GM12892 (cell line): ENCODE data around the gene APBB2.
A peak's percentile ranks its signal among the peaks of the same experiment; 100 is the strongest.

ENCODE experiments used
- DNase-seq: peaks from one replicate; pipeline ENCODE4 v3.0.0; 2011; ENCODE audit not compliant: insufficient read length
- FAIRE-seq: peaks from 2 replicates; lab custom pipeline; 2011; peaks lifted over from hg19 to GRCh38; lab: Jason Lieb, UNC
- POLR2A ChIP-seq: IDR thresholded peaks from 2 replicates; pipeline ENCODE4 v1.6.1; 2011; ENCODE audit warnings: low read depth, low read length, control low read depth
- POLR2AphosphoS5 ChIP-seq: IDR thresholded peaks from 2 replicates; pipeline ENCODE4 v1.6.1; 2011; ENCODE audit warnings: low read depth, low read length, control low read depth
- TAF1 ChIP-seq: IDR thresholded peaks from 2 replicates; pipeline ENCODE4 v1.6.1; 2011; ENCODE audit warnings: low read depth, mild to moderate bottlenecking, control low read depth, low read length, borderline replicate concordance

Gene APBB2

DNA sequence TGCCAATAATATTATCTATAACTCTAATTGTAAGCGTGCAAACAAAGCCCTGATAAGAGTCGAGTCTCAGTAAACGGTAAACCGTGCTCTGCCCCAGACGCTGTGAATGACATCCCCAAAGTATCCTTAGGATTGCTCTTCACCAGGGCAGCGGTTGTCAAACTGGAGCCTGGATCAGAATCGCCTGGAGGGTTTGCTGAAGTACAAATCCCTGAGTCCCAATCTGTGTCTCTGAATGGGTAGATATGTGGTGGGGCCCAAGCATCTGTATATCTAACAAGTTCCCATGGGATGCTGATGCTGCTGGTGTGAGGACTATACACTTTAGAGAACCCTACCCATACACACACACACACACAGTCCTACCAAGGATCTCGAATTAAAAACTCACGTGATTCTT is 813 bp upstream of the APBB2 start:
- FAIRE-seq, result no peak
- no peak for DNase-seq
- TF ChIP-seq TAF1, result no peak
- no peak for TF ChIP-seq POLR2AphosphoS5
- TF ChIP-seq POLR2A, result no peak

GRCh38 chr4:41214825-41215146 is 444 bp upstream of the APBB2 start:
- no peak for DNase-seq
- FAIRE-seq, result no peak
- TF ChIP-seq TAF1 (no peak), POLR2AphosphoS5 (no peak)

- TF ChIP-seq POLR2A (no peak), POLR2AphosphoS5 (no peak), TAF1 (no peak)
- FAIRE-seq (no peak), DNase-seq (peak; percentile 21)
These were observed 662 bp downstream of the APBB2 start for GRCh38 chr4:41213625-41214135.

DNA sequence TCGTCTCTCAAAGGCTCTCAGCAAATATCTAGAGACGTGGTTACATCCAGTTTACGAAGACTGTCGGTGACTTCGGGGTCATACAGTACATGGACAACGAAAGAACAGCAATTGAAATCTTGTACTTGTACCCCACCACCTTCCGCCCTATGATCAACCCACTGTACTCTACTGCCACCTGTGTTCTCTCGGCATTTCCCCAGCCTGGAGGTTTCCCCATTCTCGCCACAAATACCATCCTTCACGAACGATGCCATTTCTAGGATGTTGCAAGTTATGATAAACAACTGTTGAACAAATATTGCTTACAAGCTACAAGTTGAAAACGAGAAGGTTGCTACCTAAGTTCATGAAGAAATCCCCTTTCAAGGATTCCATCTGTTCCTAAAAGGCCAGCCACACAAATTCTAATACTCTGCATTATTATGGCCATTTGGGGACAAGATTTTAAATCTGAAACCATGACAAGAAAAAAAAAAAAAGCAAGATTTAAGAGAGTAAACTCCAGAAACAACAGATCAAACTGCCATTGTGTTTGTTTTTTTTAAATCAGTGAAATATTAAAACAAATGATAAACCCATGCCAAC is 1.6 kb downstream of the APBB2 start:
- DNase-seq (no peak), FAIRE-seq (peak; percentile 92)
- TF ChIP-seq TAF1 (no peak), POLR2A (no peak), POLR2AphosphoS5 (no peak)

DNA sequence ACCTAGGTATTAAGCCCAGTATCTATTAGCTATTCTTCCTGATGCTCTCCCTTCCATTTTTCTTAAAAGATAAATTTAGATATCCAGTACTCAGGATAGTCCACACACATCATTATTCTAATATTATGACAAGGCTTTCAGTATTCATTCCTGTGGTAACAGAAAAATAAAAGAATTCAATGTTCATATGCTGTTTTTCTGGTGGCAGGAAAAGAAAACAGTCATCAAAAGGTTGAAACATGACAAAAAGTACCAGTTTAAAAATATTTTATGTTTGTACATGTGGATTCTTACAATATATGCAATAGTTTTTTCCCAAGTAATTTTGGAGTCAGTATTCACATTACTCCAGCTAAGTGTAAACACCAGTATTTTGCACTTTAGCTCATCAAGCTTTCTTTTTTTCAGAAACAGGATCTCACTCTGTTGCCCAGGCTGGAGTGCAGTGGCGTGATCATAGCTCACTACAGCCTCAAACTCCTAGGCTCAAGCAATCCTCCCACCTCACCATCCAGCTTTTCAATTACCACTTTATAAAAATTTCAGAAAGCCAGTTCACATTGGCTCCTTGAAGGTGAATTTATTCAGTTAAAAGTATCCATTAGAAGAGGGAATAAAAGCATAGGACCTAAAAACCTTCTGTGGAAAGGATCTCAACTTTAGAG is 2.3 kb downstream of the APBB2 start:
- no peak for DNase-seq
- no peak for FAIRE-seq
- no peak for TF ChIP-seq POLR2A
- no peak for TF ChIP-seq TAF1
- TF ChIP-seq POLR2AphosphoS5, result no peak

- no peak for TF ChIP-seq TAF1
- TF ChIP-seq POLR2AphosphoS5, result no peak
- no peak for TF ChIP-seq POLR2A
- FAIRE-seq (no peak), DNase-seq (no peak)
These were observed 4.4 kb downstream of the APBB2 start for GRCh38 chr4:41209901-41210300.

- FAIRE-seq (no peak), DNase-seq (no peak)
- TF ChIP-seq POLR2AphosphoS5, result no peak
- TF ChIP-seq TAF1, result no peak
- TF ChIP-seq POLR2A, result no peak
These were observed 5.2 kb downstream of the APBB2 start for GRCh38 chr4:41209187-41209586.

- DNase-seq, result no peak
- FAIRE-seq, result peak; percentile 66
These were observed 7.0 kb downstream of the APBB2 start for GRCh38 chr4:41207291-41207831.

DNA sequence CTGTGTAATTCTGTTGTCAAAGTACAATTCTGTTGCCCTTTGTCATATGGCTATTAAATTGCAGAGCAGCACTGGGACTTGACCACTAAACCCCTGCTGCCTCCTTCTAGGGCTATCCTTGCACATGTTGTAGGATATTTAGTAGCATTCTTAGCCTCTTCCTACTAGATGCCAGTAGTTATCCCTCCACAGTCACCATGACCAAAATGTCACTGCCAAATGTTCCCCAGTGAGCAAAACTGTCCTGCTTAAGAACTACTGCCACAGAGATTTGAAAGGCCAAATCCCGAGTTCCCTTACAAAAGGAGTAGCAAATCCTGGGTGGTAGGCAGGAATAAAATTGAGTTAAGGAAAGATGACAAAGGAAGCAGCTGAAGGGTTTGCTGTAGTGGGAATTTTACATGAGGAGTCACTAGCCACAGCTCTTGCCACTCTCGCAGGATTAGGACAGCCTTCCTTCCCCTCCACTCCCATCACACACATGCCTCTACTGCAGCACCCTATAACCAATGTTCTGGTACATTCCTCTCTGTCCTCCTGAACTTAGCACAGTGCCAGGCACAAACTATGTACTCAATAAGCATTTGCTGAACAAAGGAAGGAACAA is 8.4 kb downstream of the APBB2 start:
- DNase-seq (no peak), FAIRE-seq (no peak)
- no peak for TF ChIP-seq TAF1
- no peak for TF ChIP-seq POLR2AphosphoS5

More at GRCh38 chr4:41207291-41207831, 7.0 kb downstream of the APBB2 start:
- TF ChIP-seq POLR2AphosphoS5 (no peak), POLR2A (no peak), TAF1 (no peak)

- no peak for DNase-seq
- TF ChIP-seq TAF1, result no peak
- TF ChIP-seq POLR2A, result no peak
- TF ChIP-seq POLR2AphosphoS5, result no peak
- peak; percentile 62 for FAIRE-seq
These were observed 9.2 kb downstream of the APBB2 start for GRCh38 chr4:41205130-41205529.

- TF ChIP-seq TAF1, result no peak
- no peak for TF ChIP-seq POLR2AphosphoS5
- no peak for TF ChIP-seq POLR2A
- FAIRE-seq (no peak), DNase-seq (no peak)
These were observed 9.9 kb downstream of the APBB2 start for GRCh38 chr4:41204400-41204978.
